Ramos (cell line): ENCODE data around the gene ACAA1.
"Not testable (repeated sequence)": the region's sequence is repeated elsewhere in the genome, so short reads cannot be mapped to it uniquely, and the experiment has no call there.

Source experiments
- in situ Hi-C: fragments of 300-500 bp; cut with MboI; formaldehyde crosslinking; loops from one replicate; pipeline ENCODE4 v1.14.3; 2022; ENCODE audit warnings: low sequenced_read_pairs; ENCODE audit not compliant: unreplicated experiment

Gene ACAA1

DNA sequence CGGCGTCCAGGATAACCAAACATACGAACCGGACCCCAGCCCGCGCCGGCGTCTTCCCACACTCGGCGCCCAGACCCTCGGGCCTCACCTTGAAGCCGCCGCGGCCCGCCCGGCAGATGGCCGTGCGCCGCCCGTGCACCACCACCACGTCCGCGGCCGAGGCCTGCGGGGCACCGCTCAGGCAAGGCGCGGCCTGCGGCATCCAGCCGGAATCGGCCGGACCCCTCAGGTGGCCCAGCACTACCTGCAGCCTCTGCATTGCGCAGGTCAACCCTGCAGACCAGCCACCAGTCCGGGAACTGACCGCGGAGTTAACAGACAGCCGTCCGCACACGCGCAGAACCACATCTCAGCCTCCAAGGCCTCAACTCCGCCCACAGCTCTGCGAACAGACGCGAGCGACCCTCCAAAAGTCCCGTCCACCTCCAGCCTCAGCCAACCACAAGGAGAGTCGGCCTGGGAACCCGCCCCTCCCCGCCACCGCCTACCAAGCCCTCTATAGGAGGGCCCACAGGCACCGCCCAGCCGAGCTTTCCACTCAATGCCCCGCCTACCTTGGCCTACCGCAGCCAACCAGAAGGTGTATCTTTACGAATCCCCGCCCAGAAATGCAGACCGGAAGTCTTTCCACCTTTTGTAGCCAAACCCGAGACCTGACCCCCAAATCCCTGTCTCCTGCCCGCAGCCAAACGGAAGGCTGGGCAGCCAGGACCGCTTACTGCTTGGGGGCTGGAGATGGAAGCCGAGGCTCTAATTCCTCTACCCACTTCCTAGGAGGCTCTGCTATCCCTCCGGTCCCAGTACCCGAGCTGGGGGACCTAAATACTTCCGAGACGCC is at the start of gene ACAA1:
Gene ACAA1 (minus strand): TSS at position 351 of the 838 bp plus-strand sequence. CDS start 92 bp downstream, at position 259.
- in situ Hi-C loops, result no loop called here

- in situ Hi-C loops, result no loop called here
Measured at GRCh38 chr3:38177181-38177580, 40.3 kb upstream of the ACAA1 start.

DNA sequence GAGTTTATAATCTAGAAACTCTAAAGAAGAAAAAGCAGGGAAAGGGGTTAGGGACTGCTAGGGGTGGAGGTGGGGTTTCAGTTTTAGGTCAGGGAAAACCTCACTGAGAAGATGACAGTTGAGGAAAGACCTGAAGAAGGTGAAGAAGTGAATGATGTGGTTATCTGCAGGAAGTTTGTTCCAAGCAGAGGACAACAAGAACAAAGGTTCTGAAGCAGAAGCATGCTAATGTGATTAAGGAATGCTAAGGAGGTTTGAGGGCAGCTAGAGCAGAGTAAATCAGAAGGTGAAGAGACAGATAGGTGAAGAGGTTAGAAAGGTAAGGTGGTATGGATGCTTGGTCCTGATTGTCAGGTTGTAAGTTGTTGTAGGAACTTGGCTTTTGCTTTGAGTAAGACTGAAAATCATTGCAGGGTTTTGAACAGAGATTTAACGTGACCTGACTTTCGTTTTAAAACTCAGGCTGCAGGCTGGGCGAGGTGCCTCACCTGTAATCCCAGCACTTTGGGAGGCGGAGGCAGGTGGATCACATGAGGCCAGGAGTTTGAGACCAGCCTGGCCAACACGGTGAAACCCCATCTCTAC is 37.0 kb upstream of the ACAA1 start:
- in situ Hi-C loops, result no loop called here

DNA sequence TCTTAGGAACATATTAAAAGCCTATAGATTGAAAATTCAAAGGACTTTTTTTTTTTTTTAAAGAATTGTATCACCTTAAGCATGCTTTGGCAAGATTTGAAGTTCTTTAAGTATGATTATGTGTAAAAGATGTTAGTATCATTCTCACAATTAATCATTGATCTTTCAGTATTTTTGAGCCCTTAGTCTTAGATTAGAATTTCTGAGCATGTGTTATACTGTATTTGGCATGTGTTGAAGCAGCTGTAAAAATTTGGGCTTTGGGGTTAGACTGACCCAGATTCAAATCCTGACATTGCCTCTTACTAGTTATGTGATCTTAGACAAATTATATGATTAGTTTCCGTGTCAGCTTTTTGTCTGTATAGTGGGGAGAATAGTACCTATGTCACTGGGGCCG is 34.7 kb upstream of the ACAA1 start:
- in situ Hi-C loops, result no loop called here

DNA sequence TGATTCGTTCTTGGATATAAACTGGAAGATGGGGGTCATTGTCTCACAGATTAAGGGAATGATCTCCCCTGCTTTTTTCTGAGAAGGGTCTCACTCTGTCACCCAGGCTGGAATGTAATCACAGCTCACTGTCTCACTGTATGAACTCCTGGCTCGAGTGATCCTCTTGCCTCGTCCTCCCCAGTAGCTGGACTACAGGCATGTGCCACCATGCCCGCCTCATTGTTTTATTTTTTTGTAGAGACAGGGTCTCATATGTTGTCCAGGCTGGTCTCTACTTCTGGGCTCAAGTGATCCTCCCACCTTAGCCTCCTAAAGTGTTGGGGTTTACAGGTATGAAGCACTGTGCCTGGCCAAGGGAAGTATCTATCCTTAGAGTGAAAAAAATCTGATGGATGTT is 33.8 kb upstream of the ACAA1 start:
- in situ Hi-C loops, result no loop called here

- in situ Hi-C loops, result no loop called here
Measured at GRCh38 chr3:38169027-38169317, 32.0 kb upstream of the ACAA1 start.

DNA sequence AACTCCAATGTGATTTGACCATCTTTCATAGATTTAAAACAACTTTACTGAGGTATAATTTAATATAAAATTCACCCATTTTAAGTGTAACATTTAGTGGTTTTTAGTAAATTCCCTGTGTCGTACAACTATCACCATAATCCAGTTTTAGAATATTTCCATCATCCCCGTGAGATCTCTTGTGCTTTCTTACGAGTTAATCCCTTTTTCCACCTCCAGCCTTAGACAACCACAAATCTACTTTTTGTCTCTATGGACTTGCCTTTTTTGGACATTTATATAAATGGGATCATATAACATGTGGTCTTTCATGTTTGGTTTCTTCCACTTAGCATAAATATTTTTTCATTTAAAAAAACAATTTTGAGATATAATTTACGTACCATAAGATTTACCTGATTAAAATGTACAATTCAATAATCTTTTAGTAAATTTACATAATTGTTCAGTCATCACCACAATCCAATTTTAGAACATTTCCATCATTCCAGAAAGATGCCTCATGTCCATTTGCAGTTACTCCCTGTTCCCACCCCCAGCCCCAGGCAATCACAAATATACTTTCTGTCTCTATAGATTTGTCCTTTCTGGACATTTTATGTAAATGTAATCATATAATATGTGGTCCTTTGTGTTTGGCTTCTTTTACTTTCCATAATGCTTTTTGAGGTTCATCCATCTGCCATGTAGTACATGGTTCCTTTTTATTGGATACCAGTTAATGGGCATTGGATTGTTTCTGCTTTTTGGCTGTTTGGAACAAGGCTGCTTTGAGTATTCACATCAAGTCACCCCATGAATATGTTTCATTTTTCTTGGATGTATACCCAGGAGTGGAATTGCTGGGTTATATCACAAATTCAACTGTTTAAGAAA is 31.5 kb upstream of the ACAA1 start:
- in situ Hi-C loops, result no loop called here

GRCh38 chr3:38167591-38167990 is 30.7 kb upstream of the ACAA1 start:
- in situ Hi-C loops, result no loop called here

DNA sequence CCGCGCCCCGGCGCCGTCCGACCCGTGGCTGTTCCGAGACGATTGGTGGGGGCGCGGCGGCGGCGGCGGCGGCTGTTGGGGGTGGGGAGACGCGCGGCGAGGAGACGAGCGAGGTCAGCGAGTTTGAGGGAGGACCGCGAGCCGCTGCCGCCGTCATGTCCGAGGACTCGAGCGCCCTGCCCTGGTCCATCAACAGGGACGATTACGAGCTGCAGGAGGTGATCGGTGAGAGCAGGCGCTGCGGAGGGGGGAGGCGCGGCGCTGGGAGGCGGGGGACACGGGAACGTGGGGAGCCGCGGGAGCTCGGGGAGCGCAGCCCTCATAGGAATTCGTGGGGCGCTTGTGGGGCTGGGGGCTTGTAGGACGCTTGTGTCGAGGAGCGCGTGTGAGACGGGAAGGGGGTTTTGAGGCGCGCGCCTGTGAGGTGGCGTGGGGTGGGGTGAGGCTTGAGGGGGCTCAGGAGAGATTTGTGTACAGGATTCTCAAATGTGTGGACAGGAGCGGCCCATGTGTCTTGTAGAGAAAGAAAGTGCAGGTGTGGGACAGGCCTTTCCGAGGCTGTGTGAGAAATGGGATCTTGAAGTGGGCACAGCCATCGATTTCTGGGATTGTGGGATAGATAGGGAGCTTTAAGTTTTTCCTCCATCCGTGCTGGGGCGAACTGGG is 28.9 kb upstream of the ACAA1 start:
- in situ Hi-C loops, result no loop called here

- in situ Hi-C loops, result no loop called here
Measured at GRCh38 chr3:38164952-38165721, 28.2 kb upstream of the ACAA1 start, which contains the start of gene OXSR1. TSS of gene OXSR1 (plus strand) at chr3:38165537. CDS start at chr3:38165877, 340 bp downstream.

GRCh38 chr3:38164643-38164951 is 27.7 kb upstream of the ACAA1 start:
- in situ Hi-C loops, result no loop called here

GRCh38 chr3:38163841-38164642 is 27.1 kb upstream of the ACAA1 start:
- in situ Hi-C loops, result no loop called here

- in situ Hi-C loops, result no loop called here
Measured at GRCh38 chr3:38163117-38163840, 26.4 kb upstream of the ACAA1 start.

DNA sequence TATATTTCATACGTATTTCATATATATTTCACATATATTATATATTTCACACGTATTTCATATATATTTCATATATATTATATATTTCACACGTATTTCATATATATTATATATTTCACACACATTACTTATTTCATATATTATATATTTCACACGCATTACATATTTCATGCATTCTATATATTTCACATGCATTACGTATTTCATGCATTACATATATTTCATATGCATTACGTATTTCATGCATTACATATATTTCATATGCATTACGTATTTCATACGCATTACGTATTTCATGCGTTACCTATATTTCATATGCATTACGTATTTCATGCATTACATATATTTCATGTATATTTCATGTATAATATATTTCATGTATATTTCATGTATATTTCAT is 23.8 kb upstream of the ACAA1 start:
- in situ Hi-C loops, result not testable (repeated sequence)

GRCh38 chr3:38158472-38158871 is 21.5 kb upstream of the ACAA1 start:
- in situ Hi-C loops, result no loop called here

- in situ Hi-C loops, result no loop called here
Measured at GRCh38 chr3:38157595-38157994, 20.7 kb upstream of the ACAA1 start.

- in situ Hi-C loops, result no loop called here
Measured at GRCh38 chr3:38157117-38157516, 20.2 kb upstream of the ACAA1 start.

DNA sequence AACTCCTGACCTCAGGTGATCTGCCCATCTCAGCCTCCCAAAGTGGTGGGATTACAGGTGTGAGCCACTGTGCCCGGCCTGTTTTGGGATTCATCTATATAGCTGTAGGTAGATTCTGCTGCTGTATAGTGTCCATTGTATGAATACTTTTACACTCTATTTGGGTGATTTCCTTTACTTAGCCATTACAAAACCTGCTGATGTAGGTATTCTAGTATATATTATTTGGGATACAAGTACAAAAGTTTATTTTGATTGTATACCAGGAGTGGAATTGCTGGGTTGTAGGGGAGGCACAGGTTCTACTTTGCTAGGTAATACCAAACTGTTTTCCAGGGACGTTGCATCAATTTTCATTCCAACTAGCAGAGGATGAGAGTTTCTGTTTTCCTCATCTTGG is 18.9 kb upstream of the ACAA1 start:
- in situ Hi-C loops, result no loop called here
